Lower leg skin (tissue), 3 donors: ENCODE results near the gene NLK.

Source experiments
- CTCF ChIP-seq, 3 donors: fragments of 450-650 bp; IDR thresholded peaks; one replicate each; pipeline ENCODE4 v1.5.1; 2016; ENCODE audit warnings: antibody characterized with exemption in 3 of 3, mild to moderate bottlenecking in 3 of 3, moderate library complexity in 2 of 3
- POLR2A ChIP-seq, 2 donors: fragments of 450-650 bp; IDR thresholded peaks; one replicate each; pipeline ENCODE4 v1.6.1; 2016 to 2017; ENCODE audit warnings: antibody characterized with exemption in 2 of 2, mild to moderate bottlenecking in 1 of 2, moderate library complexity in 1 of 2

GRCh38 chr17:28072936-28073533 lies 30.6 kb downstream of the NLK start:
- TF ChIP-seq POLR2A (IDR thresholded peaks at IDR 0.05) (no peak), CTCF (IDR thresholded peaks at IDR 0.05) (no peak)
